Activated T-cell treated with anti-CD3 and anti-CD28 coated beads, Interleukin-2, amount 50 U/mL, for 48 hours (primary cell): ENCODE data around the gene IQCH.
A peak's percentile ranks its signal among the peaks of the same experiment; 100 is the strongest.

ENCODE experiments used
- DNase-seq, 2 experiments: peaks; one replicate each; pipeline ENCODE4 v3.0.0-alpha.2; 2020

IQCH gene

DNA sequence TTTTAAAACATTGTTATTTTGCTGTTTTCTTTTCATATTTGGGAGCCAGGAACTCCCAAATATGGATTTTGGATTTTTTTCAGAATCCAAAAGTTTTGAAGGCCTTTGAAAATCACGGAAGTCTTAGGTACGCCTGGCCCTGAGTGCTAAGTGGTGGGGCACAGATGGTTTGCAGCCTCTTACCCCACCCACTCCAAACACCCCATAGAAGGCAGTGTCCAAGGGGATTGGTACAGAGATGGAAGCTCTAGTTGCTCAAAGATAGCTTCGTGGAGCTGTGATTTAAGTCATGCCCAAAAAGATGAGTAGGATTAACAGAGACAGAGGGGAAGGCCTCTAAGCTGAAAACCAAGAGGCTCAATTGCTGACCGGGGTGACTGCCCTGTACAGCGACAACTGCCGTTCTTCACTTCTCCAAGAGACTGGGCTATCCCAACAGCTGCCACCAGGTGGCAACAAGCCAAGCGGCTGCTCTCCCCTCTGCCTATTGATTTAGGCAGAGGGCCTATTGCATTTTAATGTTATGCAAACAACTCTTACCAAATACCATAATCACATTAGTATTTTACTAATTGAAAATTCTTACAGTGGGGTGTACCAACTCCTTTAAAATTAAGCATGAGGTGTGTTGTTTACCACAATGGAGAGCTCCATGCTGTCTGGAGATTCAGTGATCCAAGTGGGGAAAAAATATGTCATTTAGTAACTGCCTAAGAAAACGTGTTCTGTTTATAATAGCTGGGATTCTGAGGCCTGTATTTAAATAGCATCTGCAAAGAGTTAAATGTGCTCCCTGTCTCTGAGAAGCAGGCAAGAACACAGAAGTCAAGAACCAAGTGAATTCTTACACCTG, 202.3 kb downstream of the IQCH start:
- DNase-seq: peak; percentile 89

DNA sequence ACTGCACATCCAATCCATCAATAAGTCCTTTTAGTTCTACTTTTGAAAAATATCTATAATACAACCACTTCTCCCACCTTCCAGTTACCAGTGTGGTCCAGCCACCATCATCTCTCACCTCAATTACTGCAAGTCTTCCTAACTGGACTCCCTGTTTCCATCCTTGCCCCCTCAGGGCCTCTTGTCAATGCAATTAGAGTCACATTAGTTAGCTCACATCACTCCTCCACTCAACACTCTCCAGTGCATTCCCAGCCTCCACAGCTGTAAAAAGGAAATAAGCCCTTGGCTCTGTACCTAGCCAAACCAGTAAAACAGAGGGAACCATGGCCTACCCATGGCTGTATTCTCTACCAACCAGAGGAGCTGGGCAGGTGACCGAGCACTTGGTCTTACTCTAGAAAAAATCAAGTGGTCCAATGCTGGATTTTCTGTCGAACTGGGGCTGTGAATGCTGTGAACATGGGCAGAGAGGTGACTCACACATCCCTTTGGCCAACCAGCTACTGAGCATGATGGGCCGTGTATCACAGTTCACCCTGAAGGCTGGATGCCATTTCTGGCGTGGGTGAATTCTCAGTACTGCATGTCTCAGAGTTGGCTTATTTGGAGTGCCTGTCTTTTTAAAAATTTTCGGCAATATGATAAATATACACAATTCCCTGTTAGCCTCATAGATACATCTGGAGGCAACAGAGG, 203.9 kb downstream of the IQCH start:
- no peak for DNase-seq

GRCh38 chr15:67460521-67460920, 205.9 kb downstream of the IQCH start:
- DNase-seq: no peak

DNA sequence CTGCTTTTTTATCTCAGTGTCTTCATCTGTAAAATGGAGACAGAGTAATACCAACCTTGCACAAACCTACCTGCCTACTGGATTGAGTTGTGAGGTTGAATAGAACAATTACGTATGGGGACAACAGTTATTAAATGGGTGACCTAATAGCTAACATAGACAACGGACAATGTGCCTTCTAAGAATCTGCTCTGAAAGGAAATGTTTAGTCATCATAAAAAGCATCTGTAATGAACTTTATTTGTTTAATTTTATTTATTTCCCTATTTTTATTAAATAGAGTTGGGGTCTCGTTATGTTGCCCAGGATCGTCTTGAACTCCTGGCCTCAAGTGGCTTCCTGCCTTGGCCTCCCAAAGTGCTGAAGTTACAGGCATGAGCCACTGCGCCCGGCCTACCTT, 207.1 kb downstream of the IQCH start:
- no peak for DNase-seq

- no peak for DNase-seq
These were observed 208.3 kb downstream of the IQCH start for GRCh38 chr15:67462875-67463274.

DNA sequence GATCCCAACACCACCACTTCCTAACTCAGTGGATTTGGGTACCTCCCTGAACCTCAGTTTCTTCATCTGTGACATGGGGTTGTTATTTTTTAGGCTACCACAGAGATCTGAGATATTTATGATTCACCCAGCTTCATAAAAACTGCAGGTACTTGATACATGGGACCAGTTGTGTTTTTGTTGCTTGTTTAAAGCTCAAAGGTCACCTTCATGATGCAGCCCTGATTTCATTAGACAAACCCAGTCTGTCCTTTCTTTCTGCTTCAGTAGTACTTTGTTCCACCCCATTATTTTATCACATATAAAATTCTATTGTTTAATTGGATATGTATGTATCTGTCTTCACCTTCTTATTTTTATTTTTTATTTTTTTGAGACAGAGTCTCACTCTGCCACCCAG, 208.9 kb downstream of the IQCH start:
- no peak for DNase-seq

- DNase-seq: no peak
These were observed 210.8 kb downstream of the IQCH start for GRCh38 chr15:67465196-67465952.

DNA sequence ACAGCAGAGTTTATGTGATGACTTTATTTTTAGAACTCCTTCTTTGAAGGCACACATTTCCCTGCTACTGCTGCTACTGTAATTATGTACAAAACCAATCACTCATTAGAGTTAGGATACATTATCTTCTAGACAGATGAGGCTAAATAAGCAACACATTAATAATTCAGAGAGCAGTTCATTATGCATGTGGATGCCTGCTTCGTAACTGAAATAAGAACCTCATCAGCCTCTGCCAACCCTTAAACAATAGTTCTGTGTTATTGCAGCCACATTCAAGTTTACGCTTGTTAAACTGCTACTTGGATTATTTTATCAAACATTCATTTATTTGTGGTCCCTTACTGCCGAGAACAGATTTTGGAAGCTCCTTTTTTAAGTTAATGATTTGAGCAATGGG, 213.8 kb downstream of the IQCH start:
- no peak for DNase-seq

DNA sequence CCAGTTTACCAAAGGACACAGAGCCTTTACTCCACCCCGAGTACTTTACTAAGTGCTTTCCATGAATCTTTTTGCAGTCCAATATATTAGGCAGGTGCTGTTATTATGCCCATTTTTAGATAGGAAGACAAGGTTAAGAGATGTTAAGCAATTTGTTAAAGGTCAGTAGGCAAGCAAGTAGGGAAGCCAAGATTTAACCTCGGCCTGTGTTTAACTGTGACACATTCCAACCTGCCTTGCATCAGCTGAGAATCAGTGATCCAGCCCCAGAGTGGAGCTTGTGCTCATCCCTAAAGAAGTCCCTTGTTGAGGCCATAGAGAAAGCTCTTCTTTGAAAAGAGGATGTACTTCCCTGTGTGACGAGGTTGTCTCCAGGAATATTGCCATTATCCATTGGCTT, 215.1 kb downstream of the IQCH start:
- no peak for DNase-seq

DNA sequence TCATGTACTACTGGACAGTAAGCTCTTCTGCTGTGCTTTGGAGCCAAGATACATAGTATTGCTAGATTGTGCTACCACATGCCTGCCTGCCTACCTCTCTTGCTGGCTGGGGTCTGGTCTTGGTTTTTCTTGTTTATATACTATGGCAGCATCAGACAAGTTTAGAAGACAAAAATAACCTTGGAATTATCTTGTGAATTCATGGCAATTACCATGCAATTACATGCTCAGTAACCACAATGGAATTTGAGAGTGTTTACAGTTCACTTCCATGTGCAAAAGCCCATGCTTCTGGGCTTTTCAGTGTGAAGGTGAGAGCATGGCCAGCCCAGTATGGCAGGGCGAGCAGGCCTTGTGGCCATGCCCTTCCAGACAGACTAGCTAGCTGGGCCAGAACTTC, 218.4 kb downstream of the IQCH start:
- no peak for DNase-seq

DNA sequence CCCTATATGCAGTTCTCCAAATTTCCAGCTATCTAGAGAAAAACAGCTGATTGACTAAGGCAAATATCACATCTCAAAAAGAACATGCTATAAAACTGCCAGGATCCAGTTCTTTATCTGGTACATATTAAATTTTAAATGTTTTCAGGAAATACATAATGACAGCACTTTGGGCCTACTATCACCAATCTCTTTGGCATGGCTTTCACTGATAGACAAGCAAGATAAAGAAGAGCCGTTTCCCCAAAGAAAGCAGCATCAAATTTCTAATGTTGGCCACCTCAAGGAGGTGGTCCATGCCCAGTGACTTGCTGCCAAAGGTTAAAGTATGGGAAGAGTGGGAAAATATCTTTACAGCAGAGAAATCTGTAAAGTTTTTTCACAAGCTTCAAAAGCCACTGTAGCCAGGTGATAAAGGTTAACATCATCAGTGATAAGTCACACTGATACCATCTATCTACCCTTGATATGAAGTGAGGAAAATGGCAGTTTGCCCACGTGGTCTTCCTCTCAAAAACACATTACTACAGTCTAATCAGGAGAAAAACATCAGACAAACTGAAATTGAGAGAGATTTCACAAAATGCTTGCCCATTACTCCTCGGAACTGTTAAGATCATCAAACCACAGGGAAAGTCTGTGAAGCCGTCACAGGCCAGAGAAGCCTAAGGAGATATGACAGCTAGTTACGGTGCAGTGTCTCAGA, 220.0 kb downstream of the IQCH start:
- DNase-seq: no peak

DNA sequence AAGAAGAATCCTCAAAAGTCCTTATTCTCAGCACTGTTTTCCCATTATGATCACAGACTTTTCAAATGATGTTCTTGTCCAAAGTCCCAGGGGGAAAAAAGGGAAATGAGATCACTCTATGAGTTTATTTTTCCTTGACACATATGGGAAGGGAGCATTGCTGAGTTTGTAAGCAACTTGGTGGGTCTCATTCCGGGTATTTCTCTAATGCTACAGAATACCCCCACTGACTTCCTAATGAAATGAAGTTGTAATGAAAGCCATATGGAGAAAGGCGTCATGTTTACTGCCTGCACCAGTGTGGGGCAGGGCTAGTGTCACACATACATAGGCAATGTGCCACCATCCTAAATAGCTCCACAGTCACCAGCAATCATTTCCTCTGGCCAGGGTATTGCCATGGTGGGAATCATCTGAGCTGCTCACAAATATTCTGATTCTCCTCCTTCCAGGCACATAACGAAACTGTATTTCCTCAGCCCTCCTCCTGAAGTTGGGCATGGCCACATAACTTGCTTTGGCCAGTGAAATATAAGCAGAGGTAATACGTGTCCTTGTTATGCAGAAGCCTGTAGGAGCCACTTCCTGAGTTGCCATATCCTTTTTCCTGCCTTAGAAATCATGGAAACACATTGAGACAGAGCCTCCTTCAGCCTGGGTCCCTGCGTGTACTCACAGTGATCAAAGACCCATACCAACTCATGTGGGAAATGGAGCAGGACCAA, 225.4 kb downstream of the IQCH start:
- no peak for DNase-seq

DNA sequence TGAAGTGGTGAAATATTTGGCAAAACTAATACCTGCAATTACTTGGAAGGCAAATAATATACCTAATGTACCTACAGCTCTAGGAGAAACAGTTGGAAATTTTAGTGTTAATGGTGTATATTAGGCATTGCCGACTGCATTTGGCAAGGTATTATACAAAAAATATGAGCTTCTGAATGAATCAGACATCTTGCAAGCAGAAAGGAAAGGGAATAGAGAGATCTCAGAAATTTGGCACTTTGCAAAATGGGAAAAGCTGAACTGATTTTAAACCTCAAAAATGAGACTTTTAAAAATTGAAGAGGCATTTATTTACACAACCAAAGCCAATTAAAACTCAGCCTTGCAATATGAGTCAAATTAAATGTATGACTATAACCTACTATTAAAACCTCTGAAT, 226.2 kb downstream of the IQCH start:
- DNase-seq: no peak

GRCh38 chr15:67481680-67482079, 227.1 kb downstream of the IQCH start:
- DNase-seq: no peak

DNA sequence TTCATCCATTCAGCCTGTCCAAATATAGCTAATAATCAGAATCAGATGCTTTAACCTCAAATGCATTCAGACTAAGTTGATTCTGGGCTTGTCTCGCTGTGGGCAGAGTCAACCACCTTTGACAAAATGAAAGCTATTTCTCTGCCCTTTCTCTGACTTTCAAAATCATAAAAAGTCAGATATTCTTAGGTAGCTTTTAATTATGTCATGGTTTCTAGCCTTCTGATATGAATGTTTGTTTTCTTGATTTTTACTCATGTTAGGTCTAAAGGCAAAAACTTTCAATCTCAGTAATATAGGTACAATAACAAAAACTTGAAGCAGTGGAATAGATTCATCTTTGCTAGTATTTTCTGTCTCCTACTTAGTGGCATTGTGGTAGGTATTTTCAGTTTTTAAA, 241.0 kb downstream of the IQCH start:
- no peak for DNase-seq

- no peak for DNase-seq
These were observed 246.7 kb downstream of the IQCH start for GRCh38 chr15:67501177-67501835.

- no peak for DNase-seq
These were observed 247.4 kb downstream of the IQCH start for GRCh38 chr15:67501836-67502461.

DNA sequence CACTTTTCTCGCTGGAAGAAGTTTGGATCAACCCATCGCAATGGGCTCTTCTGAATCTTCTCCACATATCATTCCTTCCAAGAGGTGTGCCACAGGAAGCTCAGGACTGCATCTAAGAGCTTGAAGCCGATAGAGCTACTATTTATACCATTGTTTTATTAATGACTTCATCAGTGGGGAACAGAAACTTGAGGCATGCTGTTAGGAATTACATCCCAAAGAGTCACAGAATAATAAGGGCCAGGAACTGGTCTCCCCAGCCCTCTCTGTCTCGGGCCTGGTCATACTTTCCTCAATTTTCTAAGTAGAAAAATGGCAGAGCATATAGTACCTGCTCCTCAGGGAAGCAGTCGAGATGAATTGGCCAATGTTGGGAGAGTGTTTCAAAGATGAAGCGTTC, 249.5 kb downstream of the IQCH start:
- no peak for DNase-seq

GRCh38 chr15:67504796-67505195, 250.2 kb downstream of the IQCH start:
- DNase-seq: no peak

DNA sequence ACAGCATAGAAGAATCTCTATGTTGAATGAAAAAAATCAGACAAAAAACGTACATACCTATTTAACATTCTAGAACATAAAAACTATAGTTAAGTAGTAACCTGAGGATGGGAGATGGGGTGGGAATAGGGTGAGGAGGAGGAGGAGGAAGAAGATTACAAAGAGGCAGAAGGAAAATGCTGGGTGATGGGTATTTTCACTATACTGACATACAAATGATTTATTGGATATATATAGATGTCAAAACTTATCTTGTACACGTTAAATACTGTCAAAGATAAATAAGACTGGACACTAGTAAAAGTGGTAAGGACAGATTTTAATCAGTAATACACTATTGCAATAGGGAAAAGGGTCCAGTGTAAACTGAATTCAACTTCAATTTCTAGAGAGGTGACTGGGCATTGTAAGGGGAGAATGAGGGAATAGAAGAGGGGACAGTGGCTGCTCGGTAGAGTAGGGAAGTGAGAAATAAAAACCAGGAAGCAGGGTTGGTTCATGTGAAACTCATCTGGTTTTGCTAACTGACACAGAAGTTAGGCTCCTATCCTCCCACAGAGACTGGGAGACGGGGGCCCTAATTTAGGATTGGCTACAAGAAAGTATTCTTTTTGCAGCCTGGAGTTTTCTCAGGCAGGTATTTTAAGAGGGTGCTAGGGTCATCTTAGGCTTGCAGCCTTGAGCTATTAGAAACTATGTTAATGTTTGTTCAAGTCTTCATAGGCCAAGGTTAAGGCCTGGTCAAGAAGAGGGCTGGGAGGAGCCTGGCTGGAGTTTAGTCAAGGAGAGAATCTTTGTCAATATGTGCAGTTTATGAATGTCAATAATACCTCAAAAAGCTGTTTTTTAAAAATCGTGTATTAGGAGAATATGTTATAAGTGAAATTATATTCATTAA, 251.3 kb downstream of the IQCH start:
- DNase-seq: no peak
